MM.1S (cell line): ENCODE measurements around the gene SIPA1.

Source experiments
- DNase-seq: peaks from one replicate; pipeline ENCODE4 v3.0.0-alpha.2; 2015
- H2AFZ ChIP-seq: fragments of 300-600 bp; sonication (generic); 2 replicates; pipeline ENCODE4 v1.6.0; 2016; ENCODE audit warnings: antibody characterized with exemption, low read length
- H3F3A ChIP-seq: fragments of 300-600 bp; sonication (generic); 2 replicates; pipeline ENCODE4 v1.6.1; 2016; ENCODE audit warnings: mild to moderate bottlenecking, antibody characterized with exemption, low read length, moderate library complexity, mixed read lengths; ENCODE audit not compliant: insufficient read depth
- H3K27ac ChIP-seq: fragments of 300-600 bp; sonication (generic); 2 replicates; pipeline ENCODE4 v1.5.1; 2016; ENCODE audit warnings: mild to moderate bottlenecking, low read length
- H3K27me3 ChIP-seq: fragments of 300-600 bp; sonication (generic); replicated peaks from 2 replicates; pipeline ENCODE4 v1.6.0; 2016; ENCODE audit warnings: low read length; ENCODE audit not compliant: insufficient read depth
- H3K36me3 ChIP-seq: fragments of 300-600 bp; sonication (generic); replicated peaks from 2 replicates; pipeline ENCODE4 v1.6.1; 2016; ENCODE audit warnings: mild to moderate bottlenecking, low read length, mixed read lengths; ENCODE audit not compliant: insufficient read depth
- H3K4me1 ChIP-seq: fragments of 300-600 bp; sonication (generic); 2 replicates; pipeline ENCODE4 v1.6.1; 2016; ENCODE audit warnings: low read length, mixed read lengths
- H3K4me2 ChIP-seq: fragments of 300-600 bp; sonication (generic); 2 replicates; pipeline ENCODE4 v1.6.0; 2016; ENCODE audit warnings: low read depth, low read length
- H3K4me3 ChIP-seq: fragments of 300-600 bp; sonication (generic); 2 replicates; pipeline ENCODE4 v1.5.1; 2016; ENCODE audit warnings: low read length, mixed read lengths
- H3K79me2 ChIP-seq: fragments of 300-600 bp; sonication (generic); 2 replicates; pipeline ENCODE4 v1.6.1; 2016; ENCODE audit warnings: mixed run types, low read length, mixed read lengths
- H3K9ac ChIP-seq: fragments of 300-600 bp; sonication (generic); 2 replicates; pipeline ENCODE4 v1.6.1; 2016; ENCODE audit warnings: low read length, mixed read lengths
- H3K9me2 ChIP-seq: fragments of 300-600 bp; sonication (generic); replicated peaks from 2 replicates; pipeline ENCODE4 v1.6.1; 2016; ENCODE audit warnings: mild to moderate bottlenecking, low read length, mixed read lengths; ENCODE audit not compliant: insufficient read depth
- H3K9me3 ChIP-seq: fragments of 300-600 bp; sonication (generic); replicated peaks from 2 replicates; pipeline ENCODE4 v1.6.1; 2016; ENCODE audit warnings: mild to moderate bottlenecking, low read length, mixed read lengths; ENCODE audit not compliant: insufficient read depth
- H4K20me1 ChIP-seq: fragments of 300-600 bp; sonication (generic); 2 replicates; pipeline ENCODE4 v1.6.1; 2016; ENCODE audit warnings: mild to moderate bottlenecking, low read length, moderate library complexity, mixed read lengths; ENCODE audit not compliant: insufficient read depth
- EZH2 ChIP-seq: fragments of 300-600 bp; sonication (generic); optimal IDR thresholded peaks from 2 replicates; pipeline ENCODE3; 2017; ENCODE audit warnings: low read depth, mild to moderate bottlenecking, antibody characterized with exemption, low read length, mixed read lengths
- EZH2phosphoT487 ChIP-seq: fragments of 300-600 bp; sonication (generic); IDR thresholded peaks from 2 replicates; pipeline ENCODE4 v1.6.1; 2018; ENCODE audit warnings: antibody characterized with exemption, low read length
- TF ChIP-seq, protein P1 (sequence below): fragments of 300-600 bp; sonication (generic); IDR thresholded peaks from 2 replicates; pipeline ENCODE4 v1.5.1; 2016; ENCODE audit warnings: antibody characterized with exemption, low read length, mixed read lengths

Gene SIPA1

DNA sequence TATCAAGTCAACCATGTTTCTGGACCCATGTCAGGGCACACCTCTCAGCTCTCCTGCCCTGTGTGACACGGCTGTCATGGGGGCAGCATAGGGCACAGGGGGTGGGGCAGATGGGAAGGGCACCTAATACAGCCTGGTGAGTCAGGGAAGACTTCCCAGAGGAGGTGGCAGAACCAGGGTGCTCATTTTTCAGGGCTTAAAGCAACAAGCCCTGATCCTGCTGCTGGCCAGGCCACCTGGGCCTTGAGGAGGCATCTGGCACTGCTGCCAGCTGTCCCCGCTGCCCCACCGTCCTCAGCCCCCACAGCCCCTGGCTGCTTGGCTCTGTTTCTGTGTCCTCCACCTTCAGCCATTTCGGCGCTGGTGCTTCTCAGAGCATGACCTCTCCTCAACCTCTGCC is 28.2 kb upstream of the SIPA1 start:
- H3K9me3 ChIP-seq = no peaks in the 10 kb centered on the region
- TF ChIP-seq, protein P1, sequence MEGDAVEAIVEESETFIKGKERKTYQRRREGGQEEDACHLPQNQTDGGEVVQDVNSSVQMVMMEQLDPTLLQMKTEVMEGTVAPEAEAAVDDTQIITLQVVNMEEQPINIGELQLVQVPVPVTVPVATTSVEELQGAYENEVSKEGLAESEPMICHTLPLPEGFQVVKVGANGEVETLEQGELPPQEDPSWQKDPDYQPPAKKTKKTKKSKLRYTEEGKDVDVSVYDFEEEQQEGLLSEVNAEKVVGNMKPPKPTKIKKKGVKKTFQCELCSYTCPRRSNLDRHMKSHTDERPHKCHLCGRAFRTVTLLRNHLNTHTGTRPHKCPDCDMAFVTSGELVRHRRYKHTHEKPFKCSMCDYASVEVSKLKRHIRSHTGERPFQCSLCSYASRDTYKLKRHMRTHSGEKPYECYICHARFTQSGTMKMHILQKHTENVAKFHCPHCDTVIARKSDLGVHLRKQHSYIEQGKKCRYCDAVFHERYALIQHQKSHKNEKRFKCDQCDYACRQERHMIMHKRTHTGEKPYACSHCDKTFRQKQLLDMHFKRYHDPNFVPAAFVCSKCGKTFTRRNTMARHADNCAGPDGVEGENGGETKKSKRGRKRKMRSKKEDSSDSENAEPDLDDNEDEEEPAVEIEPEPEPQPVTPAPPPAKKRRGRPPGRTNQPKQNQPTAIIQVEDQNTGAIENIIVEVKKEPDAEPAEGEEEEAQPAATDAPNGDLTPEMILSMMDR = no peak
- no peak for TF ChIP-seq EZH2
- TF ChIP-seq EZH2phosphoT487 = no peak
- H3K4me1 ChIP-seq = peaks cover 6% of the 10 kb centered on the region; the same call in 1 of the 2 replicates
- H2AFZ ChIP-seq = no peak overlapping the region
- H3K9ac ChIP-seq = no peak overlapping the region
- no peak overlapping the region for H3K4me2 ChIP-seq
- 0 out of 2 replicates have a peak, but pooled peaks cover 5% of the 10 kb centered on the region for H3F3A ChIP-seq
- H3K27me3 ChIP-seq = no peaks in the 10 kb centered on the region
- no peak overlapping the region for H3K4me3 ChIP-seq
- H3K9me2 ChIP-seq = no peaks in the 10 kb centered on the region
- H3K27ac ChIP-seq = no peak overlapping the region
- no peak for DNase-seq
- no peaks in the 10 kb centered on the region for H4K20me1 ChIP-seq
- H3K36me3 ChIP-seq = no peaks in the 10 kb centered on the region
- peaks cover 56% of the 10 kb centered on the region for H3K79me2 ChIP-seq

GRCh38 chr11:65610404-65610803 is 27.5 kb upstream of the SIPA1 start:
- no peaks in the 10 kb centered on the region for H3K27me3 ChIP-seq
- no peak overlapping the region for H3K27ac ChIP-seq
- peaks cover 56% of the 10 kb centered on the region for H3K79me2 ChIP-seq
- no peak overlapping the region for H3K9ac ChIP-seq
- no peaks in the 10 kb centered on the region for H4K20me1 ChIP-seq
- H3K36me3 ChIP-seq = no peaks in the 10 kb centered on the region
- no peak overlapping the region for H3K4me2 ChIP-seq
- TF ChIP-seq EZH2phosphoT487 (no peak), EZH2 (no peak)
- TF ChIP-seq, protein P1 = no peak
- no peak overlapping the region for H2AFZ ChIP-seq
- no peak overlapping the region for H3K4me3 ChIP-seq
- no peaks in the 10 kb centered on the region for H3K9me2 ChIP-seq
- no peak for DNase-seq
- peaks cover 6% of the 10 kb centered on the region; the same call in 1 of the 2 replicates for H3K4me1 ChIP-seq
- H3K9me3 ChIP-seq = no peaks in the 10 kb centered on the region
- H3F3A ChIP-seq = 0 out of 2 replicates have a peak, but pooled peaks cover 5% of the 10 kb centered on the region

DNA sequence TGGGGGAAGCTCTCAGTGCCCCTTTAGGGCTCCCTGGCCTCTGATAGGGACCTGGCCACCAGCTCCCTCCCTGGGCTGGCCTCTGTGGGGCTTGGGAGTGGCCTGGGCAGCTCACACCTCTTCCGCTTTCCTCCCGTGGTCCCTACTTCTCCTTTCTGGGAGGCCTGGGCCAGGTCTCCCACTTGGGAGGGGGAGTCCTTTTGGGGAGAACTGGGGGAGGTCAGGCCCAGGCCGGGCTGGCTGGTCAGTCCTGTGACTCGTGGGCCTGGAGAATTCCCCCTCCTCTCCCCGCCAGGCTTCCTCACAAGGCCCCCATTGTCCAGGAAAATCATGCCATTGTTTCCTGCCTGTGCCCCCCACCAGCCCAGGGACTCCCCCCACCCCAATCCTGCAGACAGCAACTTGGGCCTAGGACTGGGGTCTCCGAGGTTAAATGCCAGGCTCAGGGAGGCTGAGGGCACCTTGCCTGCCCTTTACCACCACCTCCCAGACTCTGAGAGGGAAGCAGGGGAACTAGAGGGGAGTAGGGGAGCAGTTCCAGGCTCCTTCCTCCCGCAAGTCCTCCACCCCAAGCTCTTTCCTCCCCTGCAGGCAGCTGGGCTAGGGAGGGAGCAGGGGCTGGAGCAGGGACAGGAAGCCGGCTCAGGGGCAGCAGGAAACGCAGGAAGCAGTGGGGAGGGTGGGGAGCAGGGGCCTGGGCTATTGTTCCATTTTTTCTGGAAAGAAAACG is 26.7 kb upstream of the SIPA1 start:
- no peaks in the 10 kb centered on the region for H3K27me3 ChIP-seq
- H3K27ac ChIP-seq = no peak overlapping the region
- no peak overlapping the region for H2AFZ ChIP-seq
- TF ChIP-seq, protein P1 = no peak
- TF ChIP-seq EZH2phosphoT487 = no peak
- TF ChIP-seq EZH2 = no peak
- peaks cover 61% of the 10 kb centered on the region for H3K79me2 ChIP-seq
- H3K9ac ChIP-seq = no peak overlapping the region
- H3F3A ChIP-seq = 0 out of 2 replicates have a peak, but pooled peaks cover 5% of the 10 kb centered on the region
- no peaks in the 10 kb centered on the region for H3K9me2 ChIP-seq
- no peak overlapping the region for H3K4me2 ChIP-seq
- H3K9me3 ChIP-seq = no peaks in the 10 kb centered on the region
- no peaks in the 10 kb centered on the region for H4K20me1 ChIP-seq
- H3K4me3 ChIP-seq = no peak overlapping the region
- H3K36me3 ChIP-seq = no peaks in the 10 kb centered on the region
- DNase-seq = no peak
- peaks cover 6% of the 10 kb centered on the region; the same call in 1 of the 2 replicates for H3K4me1 ChIP-seq
